ENCODE data around the gene DOCK4. TPM values are rescaled to one million over a fixed set of nuclear protein-coding genes. Genes with fewer than 3 reads are reported as not detected.

The DOCK4 gene
- total RNA-seq, 1 experiment from 2014 or later: 20.4 TPM

GRCh38 chr7:111710839-111711380 is 495.3 kb downstream of the DOCK4 start (continued):
- TF ChIP-seq ZSCAN18 (CRISPR knock-in tag; IDR thresholded peaks at IDR 0.05) (no peak), ZNF532 (CRISPR knock-in tag; IDR thresholded peaks at IDR 0.05; ENCODE audit: borderline replicate concordance) (no peak)

- ATAC-seq (no peak), DNase-seq (ENCODE audit: low spot score) (no peak)
- CTCF ChIA-PET: interaction anchor here (0.9 kb wide), 1 partner anchor 21 kb away, joined by 3 read pairs; no protein-coding TSS in a partner anchor
- peaks cover 25% of the 10 kb centered on the region for H3K9me3 Mint-ChIP-seq
- TF ChIP-seq NFYB (CRISPR knock-in tag; conservative IDR thresholded peaks at IDR 0.05; ENCODE audit: low read depth) (no peak), USF2 (CRISPR knock-in tag; IDR thresholded peaks at IDR 0.05) (peak; percentile 23; the same call in 1 of the 2 replicates)
- no peaks in the 10 kb centered on the region for H3K4me1 Mint-ChIP-seq
- POLR2A ChIA-PET: no interaction called here
- peaks cover 4% of the 10 kb centered on the region; the same call in 1 of the 2 replicates for H3K36me3 Mint-ChIP-seq
- H3K27me3 Mint-ChIP-seq (ENCODE audit: low read depth): peaks cover 5% of the 10 kb centered on the region
- H3K27ac Mint-ChIP-seq: no peak overlapping the region
- no peak overlapping the region for H3K4me3 Mint-ChIP-seq
These were observed 498.1 kb downstream of the DOCK4 start for GRCh38 chr7:111708072-111708471.

- Mint-ChIP-seq H3K36me3 (peaks cover 4% of the 10 kb centered on the region; the same call in 1 of the 2 replicates), H3K27me3 (ENCODE audit: low read depth) (peaks cover 5% of the 10 kb centered on the region), H3K4me1 (no peaks in the 10 kb centered on the region), H3K4me3 (no peak overlapping the region), H3K27ac (no peak overlapping the region), H3K9me3 (peaks cover 25% of the 10 kb centered on the region)
- DNase-seq (ENCODE audit: low spot score): no peak
- ATAC-seq: no peak
- ChIA-PET CTCF (no interaction called here), POLR2A (no interaction called here)
- TF ChIP-seq HMGA2 (CRISPR knock-in tag; IDR thresholded peaks at IDR 0.05) (no peak), ZNF396 (CRISPR knock-in tag; IDR thresholded peaks at IDR 0.05; ENCODE audit: borderline replicate concordance) (no peak), ARID4B (CRISPR knock-in tag; IDR thresholded peaks at IDR 0.05; ENCODE audit: borderline replicate concordance) (no peak), E2F1 (CRISPR knock-in tag; IDR thresholded peaks at IDR 0.05) (no peak), ZBTB21 (CRISPR knock-in tag; IDR thresholded peaks at IDR 0.05; ENCODE audit: borderline replicate concordance) (no peak), MYBL2 (CRISPR knock-in tag; IDR thresholded peaks at IDR 0.05) (no peak), MXD4 (CRISPR knock-in tag; IDR thresholded peaks at IDR 0.05; ENCODE audit: borderline replicate concordance) (no peak), CDX4 (CRISPR knock-in tag; IDR thresholded peaks at IDR 0.05; ENCODE audit: borderline replicate concordance) (no peak), CREB1 (CRISPR knock-in tag; IDR thresholded peaks at IDR 0.05) (no peak), NFYB (CRISPR knock-in tag; conservative IDR thresholded peaks at IDR 0.05; ENCODE audit: low read depth) (no peak), SOX15 (CRISPR knock-in tag; IDR thresholded peaks at IDR 0.05) (no peak), ZNF512 (CRISPR knock-in tag; IDR thresholded peaks at IDR 0.05; ENCODE audit: borderline replicate concordance) (no peak), ZNF232 (CRISPR knock-in tag; IDR thresholded peaks at IDR 0.05) (no peak), USF1 (CRISPR knock-in tag; IDR thresholded peaks at IDR 0.05) (no peak)
These were observed 500.4 kb downstream of the DOCK4 start for GRCh38 chr7:111705807-111706206.
